Vagina (tissue), 2 donors: ENCODE data around the gene SLC12A1.

Experiments used
- POLR2A ChIP-seq, 2 donors: fragments of 450-650 bp; IDR thresholded peaks; one replicate each; pipeline ENCODE4 v1.6.1; 2017; ENCODE audit warnings: antibody characterized with exemption in 2 of 2, mild to moderate bottlenecking in 2 of 2, moderate library complexity in 2 of 2
- POLR2AphosphoS5 ChIP-seq, 2 donors: sonication (generic); formaldehyde crosslinking; IDR thresholded peaks; one replicate each; pipeline ENCODE4 v1.9.0; 2017; ENCODE audit warnings: antibody characterized with exemption in 2 of 2, mild to moderate bottlenecking in 2 of 2, low read depth in 1 of 2; ENCODE audit not compliant: insufficient read depth in 1 of 2
- TF ChIP-seq, protein P1 (sequence below), 3 experiments: fragments of 450-650 bp in 2 of 3; fragments of 200-600 bp in 1 of 3; sonication (generic) in 1 of 3; IDR thresholded peaks; one replicate each; pipeline ENCODE4 v1.5.1; 2017 to 2019; ENCODE audit warnings: antibody characterized with exemption in 3 of 3, mild to moderate bottlenecking in 2 of 3, moderate library complexity in 2 of 3

DNA sequence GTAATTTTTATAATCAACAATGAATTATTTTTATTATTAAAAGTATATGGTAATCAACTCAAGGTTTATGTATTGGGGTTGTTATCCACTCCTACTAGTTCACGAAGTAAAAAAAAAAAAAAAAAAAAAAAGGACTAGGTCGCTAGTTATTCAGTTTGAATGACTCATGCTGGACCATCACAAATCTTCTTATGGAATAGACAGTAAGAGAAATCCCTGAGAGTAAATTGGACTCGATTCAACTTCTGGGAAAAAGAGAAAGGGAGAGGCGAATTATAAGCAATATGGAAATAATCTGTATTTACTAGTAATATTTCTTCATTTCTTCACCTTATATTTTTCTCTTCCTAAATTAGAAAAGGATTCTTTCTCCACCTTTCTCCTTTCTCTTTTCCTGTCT, 30.0 kb upstream of the SLC12A1 start:
- TF ChIP-seq, protein P1, sequence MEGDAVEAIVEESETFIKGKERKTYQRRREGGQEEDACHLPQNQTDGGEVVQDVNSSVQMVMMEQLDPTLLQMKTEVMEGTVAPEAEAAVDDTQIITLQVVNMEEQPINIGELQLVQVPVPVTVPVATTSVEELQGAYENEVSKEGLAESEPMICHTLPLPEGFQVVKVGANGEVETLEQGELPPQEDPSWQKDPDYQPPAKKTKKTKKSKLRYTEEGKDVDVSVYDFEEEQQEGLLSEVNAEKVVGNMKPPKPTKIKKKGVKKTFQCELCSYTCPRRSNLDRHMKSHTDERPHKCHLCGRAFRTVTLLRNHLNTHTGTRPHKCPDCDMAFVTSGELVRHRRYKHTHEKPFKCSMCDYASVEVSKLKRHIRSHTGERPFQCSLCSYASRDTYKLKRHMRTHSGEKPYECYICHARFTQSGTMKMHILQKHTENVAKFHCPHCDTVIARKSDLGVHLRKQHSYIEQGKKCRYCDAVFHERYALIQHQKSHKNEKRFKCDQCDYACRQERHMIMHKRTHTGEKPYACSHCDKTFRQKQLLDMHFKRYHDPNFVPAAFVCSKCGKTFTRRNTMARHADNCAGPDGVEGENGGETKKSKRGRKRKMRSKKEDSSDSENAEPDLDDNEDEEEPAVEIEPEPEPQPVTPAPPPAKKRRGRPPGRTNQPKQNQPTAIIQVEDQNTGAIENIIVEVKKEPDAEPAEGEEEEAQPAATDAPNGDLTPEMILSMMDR (IDR thresholded peaks at IDR 0.05): no peak
- TF ChIP-seq POLR2A (IDR thresholded peaks at IDR 0.05) (no peak), POLR2AphosphoS5 (IDR thresholded peaks at IDR 0.05; ENCODE audit: insufficient read depth in 1 of 2, low read depth in 1 of 2) (no peak)
